Esophagus muscularis mucosa (tissue), 4 donors: ENCODE results near the gene SHD. TPM values are rescaled to one million over a fixed set of nuclear protein-coding genes. Genes with fewer than 3 reads are reported as not detected.

Experiments
- DNase-seq: peaks from one replicate; pipeline ENCODE4 v3.0.0-alpha.2; 2017; ENCODE audit errors: extremely low spot score
- H3K27ac ChIP-seq, 4 donors: fragments of 200-600 bp; sonication (generic); replicated peaks in 1 of 4; 1 replicate in 3 of 4; 2 replicates in 1 of 4; pipeline ENCODE4 v1.5.1; 2016 to 2019; ENCODE audit warnings: mild to moderate bottlenecking in 1 of 4
- H3K27me3 ChIP-seq, 4 donors: fragments of 200-600 bp; sonication (generic); one replicate each; pipeline versions ENCODE4 v1.5.1 to v1.6.0; 2016 to 2019
- H3K36me3 ChIP-seq, 4 donors: fragments of 200-600 bp; sonication (generic); one replicate each; pipeline ENCODE4 v1.5.1; 2016 to 2019
- H3K4me1 ChIP-seq, 4 donors: fragments of 200-600 bp; sonication (generic); one replicate each; pipeline ENCODE4 v1.5.1; 2016 to 2019
- H3K4me3 ChIP-seq, 4 donors: fragments of 200-600 bp; sonication (generic); 1 replicate in 2 of 4; 2 replicates in 2 of 4; pipeline ENCODE4 v1.5.1; 2016 to 2019; ENCODE audit warnings: mild to moderate bottlenecking in 4 of 4, moderate library complexity in 1 of 4
- H3K9me3 ChIP-seq, 4 donors: fragments of 200-600 bp; sonication (generic); 1 replicate in 3 of 4; 2 replicates in 1 of 4; pipeline ENCODE4 v1.5.1; 2016 to 2019
- EP300 ChIP-seq: sonication (generic); formaldehyde crosslinking; IDR thresholded peaks from one replicate; pipeline ENCODE4 v1.6.1; 2017; ENCODE audit warnings: antibody characterized with exemption
- POLR2A ChIP-seq: fragments of 450-650 bp; IDR thresholded peaks from one replicate; pipeline ENCODE4 v1.6.1; 2017; ENCODE audit warnings: antibody characterized with exemption, moderate library complexity, mild to moderate bottlenecking, low read depth
- POLR2AphosphoS5 ChIP-seq, 2 donors: sonication (generic); formaldehyde crosslinking; IDR thresholded peaks; one replicate each; pipeline ENCODE4 v1.6.1; 2017; ENCODE audit warnings: antibody characterized with exemption in 2 of 2
- WGBS: methylation state at CpG from one replicate; pipeline ENCODE4 v1.1.5; 2018; 5-methylcytosine and 5-hydroxymethylcytosine counted together
- intact Hi-C: fragments of 100-400 bp; cut with DNase I; formaldehyde crosslinking; loops from one replicate; pipeline ENCODE4 v1.15.1; 2023
- total RNA-seq, 4 donors: library from RNA; depleted of rRNA; stranded (reverse); fragments of >200 nt; gene quantifications; one replicate each; pipeline versions ENCODE4 v1.1.0 to v1.2.1, GENCODE V29; 2016
- TF ChIP-seq, protein P1 (sequence below), 3 experiments: fragments of 200-600 bp in 2 of 3; fragments of 450-650 bp in 1 of 3; sonication (generic) in 2 of 3; IDR thresholded peaks; one replicate each; pipeline ENCODE4 v1.5.1; 2017 to 2019; ENCODE audit warnings: antibody characterized with exemption in 3 of 3, mild to moderate bottlenecking in 2 of 3, moderate library complexity in 1 of 3

Gene SHD
- total RNA-seq, 4 donors from 2014 or later = not detected

DNA sequence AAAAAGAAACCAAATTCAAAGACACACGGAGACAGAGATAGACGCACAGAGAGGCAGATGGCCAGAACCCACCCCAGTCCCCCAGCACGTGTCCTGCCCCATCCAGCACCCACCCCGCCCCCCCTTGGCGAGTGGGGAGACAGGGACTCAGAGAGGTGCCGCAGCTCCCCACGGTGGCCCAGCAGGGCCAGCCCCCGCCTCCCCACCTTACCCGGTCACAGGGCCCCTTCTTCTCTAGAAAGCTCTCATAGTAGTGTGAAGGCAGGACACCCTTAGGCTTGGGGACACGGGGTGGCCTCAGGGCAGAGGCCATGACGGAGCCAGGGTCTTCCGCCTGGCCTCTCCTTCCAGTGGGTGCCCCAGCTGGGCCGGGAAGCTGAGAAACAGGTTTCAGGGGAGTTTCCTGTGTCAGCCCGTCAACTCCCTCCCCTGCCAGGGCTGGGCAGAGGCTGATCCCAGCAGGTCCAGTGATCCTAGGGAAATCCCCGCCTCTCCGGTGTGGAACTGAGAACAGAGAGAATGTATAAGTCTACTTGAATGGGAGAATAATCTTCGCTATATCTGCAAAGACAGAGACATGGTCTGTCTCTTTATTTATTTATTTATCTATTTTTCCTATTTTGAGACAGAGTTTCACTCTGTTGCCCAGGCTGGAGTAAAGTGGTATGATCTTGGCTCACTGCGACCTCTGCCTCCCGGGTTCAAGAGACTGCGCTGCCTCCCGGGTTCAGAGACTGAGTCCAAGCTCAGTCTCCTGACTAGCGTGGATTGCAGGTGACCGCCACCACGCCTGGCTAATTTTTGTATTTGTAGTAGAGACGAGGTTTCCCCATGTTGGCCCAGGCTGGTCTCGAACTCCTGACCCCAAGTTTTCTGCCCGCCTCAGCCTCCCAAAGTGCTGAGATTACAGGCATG is 59.6 kb downstream of the SHD start, which contains the start of gene STAP2:
STAP2 (minus strand) TSS at position 387 of the 915 bp plus-strand sequence; CDS start at position 313, 74 bp downstream.
- intact Hi-C loops = no loop called here
- H3K4me1 ChIP-seq = peaks cover 11 to 23% (median 18%) of the 10 kb centered on the region in 4 donors
- no peaks in the 10 kb centered on the region for H3K9me3 ChIP-seq
- TF ChIP-seq POLR2A (no peak), EP300 (no peak), POLR2AphosphoS5 (IDR thresholded peaks at IDR 0.05) (no peak)
- TF ChIP-seq, protein P1, sequence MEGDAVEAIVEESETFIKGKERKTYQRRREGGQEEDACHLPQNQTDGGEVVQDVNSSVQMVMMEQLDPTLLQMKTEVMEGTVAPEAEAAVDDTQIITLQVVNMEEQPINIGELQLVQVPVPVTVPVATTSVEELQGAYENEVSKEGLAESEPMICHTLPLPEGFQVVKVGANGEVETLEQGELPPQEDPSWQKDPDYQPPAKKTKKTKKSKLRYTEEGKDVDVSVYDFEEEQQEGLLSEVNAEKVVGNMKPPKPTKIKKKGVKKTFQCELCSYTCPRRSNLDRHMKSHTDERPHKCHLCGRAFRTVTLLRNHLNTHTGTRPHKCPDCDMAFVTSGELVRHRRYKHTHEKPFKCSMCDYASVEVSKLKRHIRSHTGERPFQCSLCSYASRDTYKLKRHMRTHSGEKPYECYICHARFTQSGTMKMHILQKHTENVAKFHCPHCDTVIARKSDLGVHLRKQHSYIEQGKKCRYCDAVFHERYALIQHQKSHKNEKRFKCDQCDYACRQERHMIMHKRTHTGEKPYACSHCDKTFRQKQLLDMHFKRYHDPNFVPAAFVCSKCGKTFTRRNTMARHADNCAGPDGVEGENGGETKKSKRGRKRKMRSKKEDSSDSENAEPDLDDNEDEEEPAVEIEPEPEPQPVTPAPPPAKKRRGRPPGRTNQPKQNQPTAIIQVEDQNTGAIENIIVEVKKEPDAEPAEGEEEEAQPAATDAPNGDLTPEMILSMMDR (IDR thresholded peaks at IDR 0.05) = no peak
- WGBS = 61% methylated on average over 20 of the region's 27 CpGs
- H3K4me3 ChIP-seq = peak within 1 kb of the TSS; percentile 42 to 60 (median 50)
- H3K27ac ChIP-seq = peak within 1 kb of the TSS; percentile 18 to 52 (median 43)
- no peaks in the 10 kb centered on the region for H3K36me3 ChIP-seq
- no peaks in the 10 kb centered on the region for H3K27me3 ChIP-seq
- no peak for DNase-seq

Other genes with a start within 250 kb of the SHD start
- 100 to 1,000 TPM in 2 of 4 donors, 10 to 100 TPM in 2; 71.9 to 137 (median 114) TPM for gene ZBTB7A, start 212.4 kb upstream of the SHD start, total RNA-seq
- 100 to 1,000 TPM in 2 of 4 donors, 10 to 100 TPM in 2; 59.0 to 145 (median 101) TPM for gene MAP2K2, start 155.1 kb upstream of the SHD start, total RNA-seq
- not detected for gene CREB3L3, start 125.6 kb upstream of the SHD start, total RNA-seq
- 10 to 100 TPM; 16.0 to 24.1 (median 19.9) TPM for gene SIRT6, start 96.7 kb upstream of the SHD start, total RNA-seq
- 1 to 10 TPM in 2 of 4 donors, under 1 TPM in 2; 0.32 to 2.5 (median 0.96) TPM for gene ANKRD24, start 96.6 kb upstream of the SHD start, total RNA-seq
- 1 to 10 TPM; 1.1 to 6.6 (median 1.9) TPM for gene EBI3, start 49.7 kb upstream of the SHD start, total RNA-seq
- 10 to 100 TPM; 17.0 to 29.1 (median 26.4) TPM for gene YJU2, start 32.2 kb upstream of the SHD start, total RNA-seq
- gene TMIGD2, start 23.1 kb downstream of the SHD start, total RNA-seq = not detected
- under 1 TPM in 2 of 4 donors, not detected in 2; 0.29 to 0.50 TPM for gene FSD1, start 25.3 kb downstream of the SHD start, total RNA-seq
- gene STAP2, start 59.6 kb downstream of the SHD start, total RNA-seq = 1 to 10 TPM in 2 of 4 donors, under 1 TPM in 1, not detected in 1; 0.52 to 3.3 (median 1.7) TPM
- 1 to 10 TPM; 5.3 to 9.2 (median 7.6) TPM for gene MPND, start 64.3 kb downstream of the SHD start, total RNA-seq
- 10 to 100 TPM; 49.4 to 77.2 (median 59.5) TPM for gene SH3GL1, start 121.3 kb downstream of the SHD start, total RNA-seq
- gene CHAF1A, start 123.4 kb downstream of the SHD start, total RNA-seq = 10 to 100 TPM in 1 of 4 donors, 1 to 10 TPM in 3; 4.6 to 14.6 (median 7.6) TPM
- gene UBXN6, start 178.5 kb downstream of the SHD start, total RNA-seq = 100 to 1,000 TPM in 2 of 4 donors, 10 to 100 TPM in 2; 65.2 to 190 (median 98.8) TPM
- 10 to 100 TPM; 30.5 to 72.3 (median 45.5) TPM for gene HDGFL2, start 193.0 kb downstream of the SHD start, total RNA-seq
- 100 to 1,000 TPM in 2 of 4 donors, 10 to 100 TPM in 2; 45.7 to 134 (median 91.1) TPM for gene PLIN4, start 239.2 kb downstream of the SHD start, total RNA-seq